Measurements from ENCODE around the gene PROSER3.
A peak's percentile ranks its signal among the peaks of the same experiment; 100 is the strongest.

The PROSER3 gene

GRCh38 chr19:35780058-35780457 is 22.1 kb downstream of the PROSER3 start:
- no peak overlapping the region for H3K27ac ChIP-seq (ENCODE audit: low read length, poor library complexity, severe bottlenecking)
- no peak overlapping the region for H2BK15ac ChIP-seq (ENCODE audit: low read depth, poor library complexity, severe bottlenecking)
- H4K8ac ChIP-seq (ENCODE audit: low read length), result no peak overlapping the region
- H3K4ac ChIP-seq (ENCODE audit: low read depth in 1 of 2, low read length in 2 of 2), result no peak overlapping the region
- no peak overlapping the region for H2BK12ac ChIP-seq (ENCODE audit: low read length in 2 of 2)
- H3K9me3 ChIP-seq (ENCODE audit: control insufficient read depth, low read length), result no peaks in the 10 kb centered on the region
- H3K18ac ChIP-seq (ENCODE audit: low read depth in 1 of 2, low read length in 2 of 2), result no peak overlapping the region
- H3K23ac ChIP-seq (ENCODE audit: low read length in 2 of 2), result no peak overlapping the region
- no peak overlapping the region for H3K14ac ChIP-seq (ENCODE audit: low read length in 2 of 2)
- H2AK5ac ChIP-seq (ENCODE audit: low read length, severe bottlenecking), result no peak overlapping the region
- no peak overlapping the region for H2BK5ac ChIP-seq (ENCODE audit: low read depth, low read length, poor library complexity, severe bottlenecking)
- H3K4me2 ChIP-seq (ENCODE audit: low read length, poor library complexity, severe bottlenecking), result no peak overlapping the region
- H3K79me1 ChIP-seq (replicated peaks; ENCODE audit: low read length, poor library complexity, severe bottlenecking), result peaks cover 18% of the 10 kb centered on the region
- no peak overlapping the region for H2AFZ ChIP-seq (ENCODE audit: low read depth, low read length)
- H4K91ac ChIP-seq (ENCODE audit: low read length), result no peak overlapping the region
- no peak overlapping the region for H3K9ac ChIP-seq (ENCODE audit: low read length)
- no peak overlapping the region for H2BK120ac ChIP-seq (ENCODE audit: low read depth, low read length)
- no peaks in the 10 kb centered on the region for H3K27me3 ChIP-seq (ENCODE audit: control insufficient read depth in 1 of 2, insufficient read depth in 1 of 2, low read length in 2 of 2)
- H3K4me3 ChIP-seq (ENCODE audit: insufficient read depth in 1 of 2, low read depth in 1 of 2, low read length in 2 of 2), result no peak overlapping the region
- peaks cover 17% of the 10 kb centered on the region for H3K4me1 ChIP-seq (ENCODE audit: control insufficient read depth, insufficient read depth, low read depth, low read length)
- peaks cover 21 to 61% of the 10 kb centered on the region in 2 experiments for H3K36me3 ChIP-seq (ENCODE audit: control insufficient read depth in 1 of 2, insufficient read depth in 2 of 2, low read depth in 1 of 2, low read length in 2 of 2)
- WGBS, result 93% methylated on average over 14 of the region's 16 CpGs
- DNase-seq, result no peak

GRCh38 chr19:35780717-35781116 is 22.7 kb downstream of the PROSER3 start:
- no peak overlapping the region for H2BK12ac ChIP-seq (ENCODE audit: low read length in 2 of 2)
- H2BK15ac ChIP-seq (ENCODE audit: low read depth, poor library complexity, severe bottlenecking), result no peak overlapping the region
- H3K4me2 ChIP-seq (ENCODE audit: low read length, poor library complexity, severe bottlenecking), result no peak overlapping the region
- no peaks in the 10 kb centered on the region for H3K27me3 ChIP-seq (ENCODE audit: control insufficient read depth in 1 of 2, insufficient read depth in 1 of 2, low read length in 2 of 2)
- H3K9ac ChIP-seq (ENCODE audit: low read length), result no peak overlapping the region
- no peak overlapping the region for H4K8ac ChIP-seq (ENCODE audit: low read length)
- H3K9me3 ChIP-seq (ENCODE audit: control insufficient read depth, low read length), result no peaks in the 10 kb centered on the region
- H3K18ac ChIP-seq (ENCODE audit: low read depth in 1 of 2, low read length in 2 of 2), result no peak overlapping the region
- no peak overlapping the region for H4K91ac ChIP-seq (ENCODE audit: low read length)
- H3K79me1 ChIP-seq (replicated peaks; ENCODE audit: low read length, poor library complexity, severe bottlenecking), result peaks cover 17% of the 10 kb centered on the region
- H3K4me3 ChIP-seq (ENCODE audit: insufficient read depth in 1 of 2, low read depth in 1 of 2, low read length in 2 of 2), result no peak overlapping the region
- WGBS, result 99% methylated on average over 20 of the region's 20 CpGs
- H3K23ac ChIP-seq (ENCODE audit: low read length in 2 of 2), result no peak overlapping the region
- H3K27ac ChIP-seq (ENCODE audit: low read length, poor library complexity, severe bottlenecking), result no peak overlapping the region
- no peak overlapping the region for H3K14ac ChIP-seq (ENCODE audit: low read length in 2 of 2)
- no peak overlapping the region for H2AK5ac ChIP-seq (ENCODE audit: low read length, severe bottlenecking)
- no peak overlapping the region for H3K4ac ChIP-seq (ENCODE audit: low read depth in 1 of 2, low read length in 2 of 2)
- H3K36me3 ChIP-seq (ENCODE audit: control insufficient read depth in 1 of 2, insufficient read depth in 2 of 2, low read depth in 1 of 2, low read length in 2 of 2), result peaks cover 21 to 65% of the 10 kb centered on the region in 2 experiments
- DNase-seq, result no peak
- no peak overlapping the region for H2AFZ ChIP-seq (ENCODE audit: low read depth, low read length)
- H3K4me1 ChIP-seq (ENCODE audit: control insufficient read depth, insufficient read depth, low read depth, low read length), result peaks cover 17% of the 10 kb centered on the region
- H2BK120ac ChIP-seq (ENCODE audit: low read depth, low read length), result no peak overlapping the region
- H2BK5ac ChIP-seq (ENCODE audit: low read depth, low read length, poor library complexity, severe bottlenecking), result no peak overlapping the region

- 68% methylated on average over 9 of the region's 9 CpGs for WGBS
- H3K79me1 ChIP-seq (replicated peaks; ENCODE audit: low read length, poor library complexity, severe bottlenecking), result peaks cover 8% of the 10 kb centered on the region
- peaks cover 10% of the 10 kb centered on the region for H3K4me1 ChIP-seq (ENCODE audit: control insufficient read depth, insufficient read depth, low read depth, low read length)
- H3K23ac ChIP-seq (ENCODE audit: low read length in 2 of 2), result no peak overlapping the region
- DNase-seq, result no peak
- no peak overlapping the region for H3K18ac ChIP-seq (ENCODE audit: low read depth in 1 of 2, low read length in 2 of 2)
- H3K9me3 ChIP-seq (ENCODE audit: control insufficient read depth, low read length), result no peaks in the 10 kb centered on the region
- no peak overlapping the region for H2BK15ac ChIP-seq (ENCODE audit: low read depth, poor library complexity, severe bottlenecking)
- no peak overlapping the region for H3K4me3 ChIP-seq (ENCODE audit: insufficient read depth in 1 of 2, low read depth in 1 of 2, low read length in 2 of 2)
- H3K27ac ChIP-seq (ENCODE audit: low read length, poor library complexity, severe bottlenecking), result no peak overlapping the region
- peaks cover 21 to 74% of the 10 kb centered on the region in 2 experiments for H3K36me3 ChIP-seq (ENCODE audit: control insufficient read depth in 1 of 2, insufficient read depth in 2 of 2, low read depth in 1 of 2, low read length in 2 of 2)
- H2AK5ac ChIP-seq (ENCODE audit: low read length, severe bottlenecking), result no peak overlapping the region
- no peak overlapping the region for H3K4ac ChIP-seq (ENCODE audit: low read depth in 1 of 2, low read length in 2 of 2)
- H2BK120ac ChIP-seq (ENCODE audit: low read depth, low read length), result no peak overlapping the region
- no peak overlapping the region for H4K8ac ChIP-seq (ENCODE audit: low read length)
- H3K27me3 ChIP-seq (ENCODE audit: control insufficient read depth in 1 of 2, insufficient read depth in 1 of 2, low read length in 2 of 2), result no peaks in the 10 kb centered on the region
- H3K4me2 ChIP-seq (ENCODE audit: low read length, poor library complexity, severe bottlenecking), result no peak overlapping the region
- H2BK5ac ChIP-seq (ENCODE audit: low read depth, low read length, poor library complexity, severe bottlenecking), result no peak overlapping the region
- no peak overlapping the region for H2AFZ ChIP-seq (ENCODE audit: low read depth, low read length)
- H2BK12ac ChIP-seq (ENCODE audit: low read length in 2 of 2), result no peak overlapping the region
- H4K91ac ChIP-seq (ENCODE audit: low read length), result no peak overlapping the region
- H3K9ac ChIP-seq (ENCODE audit: low read length), result no peak overlapping the region
- no peak overlapping the region for H3K14ac ChIP-seq (ENCODE audit: low read length in 2 of 2)
Measured at GRCh38 chr19:35781650-35782049, 23.7 kb downstream of the PROSER3 start.

- H3K4me1 ChIP-seq (ENCODE audit: control insufficient read depth, insufficient read depth, low read depth, low read length), result peaks cover 16% of the 10 kb centered on the region
- H3K27ac ChIP-seq (ENCODE audit: low read length, poor library complexity, severe bottlenecking), result no peak overlapping the region
Measured at GRCh38 chr19:35782589-35782988, 24.6 kb downstream of the PROSER3 start.

More at GRCh38 chr19:35782589-35782988, 24.6 kb downstream of the PROSER3 start:
- Histone ChIP-seq H2BK5ac (ENCODE audit: low read depth, low read length, poor library complexity, severe bottlenecking) (no peak overlapping the region), H3K4me2 (ENCODE audit: low read length, poor library complexity, severe bottlenecking) (no peak overlapping the region), H3K9me3 (ENCODE audit: control insufficient read depth, low read length) (no peaks in the 10 kb centered on the region), H3K23ac (ENCODE audit: low read length in 2 of 2) (no peak overlapping the region), H3K9ac (ENCODE audit: low read length) (no peak overlapping the region), H2AK5ac (ENCODE audit: low read length, severe bottlenecking) (no peak overlapping the region), H4K91ac (ENCODE audit: low read length) (no peak overlapping the region), H3K14ac (ENCODE audit: low read length in 2 of 2) (no peak overlapping the region), H3K18ac (ENCODE audit: low read depth in 1 of 2, low read length in 2 of 2) (no peak overlapping the region), H4K8ac (ENCODE audit: low read length) (no peak overlapping the region), H3K4ac (ENCODE audit: low read depth in 1 of 2, low read length in 2 of 2) (no peak overlapping the region), H2BK15ac (ENCODE audit: low read depth, poor library complexity, severe bottlenecking) (no peak overlapping the region), H2BK12ac (ENCODE audit: low read length in 2 of 2) (no peak overlapping the region), H3K4me3 (ENCODE audit: insufficient read depth in 1 of 2, low read depth in 1 of 2, low read length in 2 of 2) (no peak overlapping the region), H3K27me3 (ENCODE audit: control insufficient read depth in 1 of 2, insufficient read depth in 1 of 2, low read length in 2 of 2) (no peaks in the 10 kb centered on the region), H2BK120ac (ENCODE audit: low read depth, low read length) (no peak overlapping the region), H2AFZ (ENCODE audit: low read depth, low read length) (peak overlapping the region; percentile 31), H3K79me1 (replicated peaks; ENCODE audit: low read length, poor library complexity, severe bottlenecking) (peaks cover 3% of the 10 kb centered on the region), H3K36me3 (ENCODE audit: control insufficient read depth in 1 of 2, insufficient read depth in 2 of 2, low read depth in 1 of 2, low read length in 2 of 2) (peaks cover 21 to 81% of the 10 kb centered on the region in 2 experiments)
- DNase-seq, result no peak
- WGBS, result 97% methylated on average over 12 of the region's 12 CpGs

Measured in mesenchymal stem cell (in vitro differentiated cells and primary cell).